Caco-2 (cell line): ENCODE data around the gene CCNI2. TPM values are rescaled to one million over a fixed set of nuclear protein-coding genes. Genes with fewer than 3 reads are reported as not detected.

ENCODE experiments used
- BruUV-seq: library from RNA; stranded (reverse); fragments of 400-500 nt; replicated peaks from 2 replicates; lab custom pipeline; 2021; lab: Mats Ljungman, UMichigan
- CTCF ChIA-PET: fragments of 300-600 bp; sonication (Branson Sonifier 250); formaldehyde crosslinking; loops from one replicate; lab custom pipeline; 2022; ENCODE audit warnings: antibody characterized with exemption; lab: Charles Lee
- POLR2A ChIA-PET: fragments of 300-600 bp; sonication (Branson Sonifier 250); formaldehyde crosslinking; loops from one replicate; lab custom pipeline; 2022; ENCODE audit warnings: antibody characterized with exemption; lab: Charles Lee
- DNase-seq, 2 experiments: peaks; one replicate each; pipeline versions ENCODE4 v3.0.0 to v3.0.0-alpha.2; 2020 to 2022
- H3K27me3 ChIP-seq: replicated peaks from 2 replicates; pipeline ENCODE4 v1.6.0; 2011; ENCODE audit warnings: low read length; ENCODE audit not compliant: control insufficient read depth, insufficient read depth
- H3K36me3 ChIP-seq: 2 replicates; pipeline ENCODE4 v1.5.1; 2011; ENCODE audit warnings: low read length; ENCODE audit not compliant: control insufficient read depth, insufficient read depth
- H3K4me1 ChIP-seq: fragments of 250-450 bp; sonication (Bioruptor Pico); 2 replicates; pipeline ENCODE4 v1.5.1; 2020; ENCODE audit warnings: mild to moderate bottlenecking
- H3K4me3 ChIP-seq: 2 replicates; pipeline ENCODE4 v1.5.1; 2011; ENCODE audit warnings: low read depth, mild to moderate bottlenecking, control low read depth, low read length
- H3K9me3 ChIP-seq: fragments of 250-450 bp; sonication (Bioruptor Pico); 2 replicates; pipeline ENCODE4 v1.5.1; 2020; ENCODE audit warnings: mild to moderate bottlenecking, moderate library complexity
- H3K27ac Mint-ChIP-seq: one replicate; pipeline ENCODE4 v1.8.0; 2022; ENCODE audit warnings: mixed read lengths; ENCODE audit not compliant: unreplicated experiment
- H3K27me3 Mint-ChIP-seq: one replicate; pipeline ENCODE4 v1.8.0; 2022; ENCODE audit warnings: mixed read lengths; ENCODE audit not compliant: insufficient read depth, unreplicated experiment
- H3K36me3 Mint-ChIP-seq: one replicate; pipeline ENCODE4 v1.8.0; 2022; ENCODE audit warnings: mild to moderate bottlenecking, mixed read lengths; ENCODE audit not compliant: insufficient read depth, unreplicated experiment
- H3K4me1 Mint-ChIP-seq: one replicate; pipeline ENCODE4 v1.8.0; 2022; ENCODE audit warnings: low read depth, mixed read lengths; ENCODE audit not compliant: unreplicated experiment
- H3K4me3 Mint-ChIP-seq: one replicate; pipeline ENCODE4 v1.8.0; 2022; ENCODE audit warnings: mild to moderate bottlenecking, moderate library complexity, mixed read lengths; ENCODE audit not compliant: unreplicated experiment
- H3K9me3 Mint-ChIP-seq: one replicate; pipeline ENCODE4 v1.8.0; 2022; ENCODE audit warnings: mixed read lengths; ENCODE audit not compliant: unreplicated experiment
- CTCF ChIP-seq, 2 experiments: fragments of 200-600 bp in 1 of 2; IDR thresholded peaks; 1 replicate in 1 of 2; 2 replicates in 1 of 2; pipeline versions ENCODE4 v1.5.1 to v1.8.0; 2011 to 2022; ENCODE audit warnings: antibody characterized with exemption in 1 of 2, control low read depth in 1 of 2, inconsistent platforms in 1 of 2, low read depth in 1 of 2, low read length in 1 of 2, mild to moderate bottlenecking in 1 of 2, moderate library complexity in 1 of 2; ENCODE audit not compliant: insufficient read depth in 1 of 2, severe bottlenecking in 1 of 2, unreplicated experiment in 1 of 2
- intact Hi-C: fragments of 100-400 bp; cut with micrococcal nuclease; formaldehyde crosslinking; loops from one replicate; pipeline ENCODE4 v1.10.0; 2022; ENCODE audit not compliant: unreplicated experiment
- total RNA-seq: library from RNA; stranded (reverse); gene quantifications from 2 replicates; pipeline ENCODE4 v1.2.3, GENCODE V29; 2022

The CCNI2 gene
- total RNA-seq, 1 experiment from 2014 or later: 0.18 TPM

- Histone ChIP-seq H3K27me3 (no peaks in the 10 kb centered on the region), H3K9me3 (no peaks in the 10 kb centered on the region), H3K4me3 (no peak overlapping the region), H3K36me3 (no peaks in the 10 kb centered on the region), H3K4me1 (peaks cover 43% of the 10 kb centered on the region)
- Mint-ChIP-seq H3K4me1 (peaks cover 26% of the 10 kb centered on the region), H3K9me3 (no peaks in the 10 kb centered on the region), H3K27ac (no peak overlapping the region), H3K36me3 (peaks cover 5% of the 10 kb centered on the region), H3K4me3 (no peak overlapping the region), H3K27me3 (no peaks in the 10 kb centered on the region)
- intact Hi-C loops: no loop called here
- TF ChIP-seq CTCF (IDR thresholded peaks at IDR 0.05; ENCODE audit: insufficient read depth in 1 of 2, low read depth in 1 of 2, low read length in 1 of 2, severe bottlenecking in 1 of 2, unreplicated experiment in 1 of 2): no peak
- DNase-seq: no peak
- CTCF ChIA-PET: interaction anchor here (2.7 kb wide), 1 partner anchor 20 kb away, joined by 9 read pairs; no protein-coding TSS in a partner anchor
- POLR2A ChIA-PET: no interaction called here
- BruUV-seq: no TSS peak
These were observed 27.7 kb downstream of the CCNI2 start for GRCh38 chr5:132774896-132775295.

- H3K4me1 ChIP-seq: peaks cover 43% of the 10 kb centered on the region
These were observed 28.3 kb downstream of the CCNI2 start for GRCh38 chr5:132775476-132775961.

More at GRCh38 chr5:132775476-132775961, 28.3 kb downstream of the CCNI2 start:
- Mint-ChIP-seq H3K9me3 (no peaks in the 10 kb centered on the region), H3K36me3 (peaks cover 5% of the 10 kb centered on the region), H3K27ac (peak overlapping the region; percentile 46), H3K4me3 (peak overlapping the region; percentile 73), H3K4me1 (peaks cover 26% of the 10 kb centered on the region), H3K27me3 (no peaks in the 10 kb centered on the region)
- TSS peak; percentile 57 for BruUV-seq
- POLR2A ChIA-PET: no interaction called here
- intact Hi-C loops: no loop called here
- Histone ChIP-seq H3K27me3 (no peaks in the 10 kb centered on the region), H3K4me3 (peak overlapping the region; percentile 87), H3K36me3 (no peaks in the 10 kb centered on the region), H3K9me3 (no peaks in the 10 kb centered on the region)
- DNase-seq: peak; percentile 55 to 56
- TF ChIP-seq CTCF (IDR thresholded peaks at IDR 0.05; ENCODE audit: insufficient read depth in 1 of 2, low read depth in 1 of 2, low read length in 1 of 2, severe bottlenecking in 1 of 2, unreplicated experiment in 1 of 2): no peak
- CTCF ChIA-PET: interaction anchor here (2.7 kb wide), 1 partner anchor 20 kb away, joined by 9 read pairs; no protein-coding TSS in a partner anchor
